ENCODE data around the gene MT3. TPM values are rescaled to one million over a fixed set of nuclear protein-coding genes. Genes with fewer than 3 reads are reported as not detected.

The MT3 gene
- total RNA-seq, 5 donors from 2014 or later (not counting 1 experiment from before 2014, with no cell fraction given), result 0.66 to 1.9 (median 0.84) TPM; not detected in 1

GRCh38 chr16:56588781-56589140 lies 567 bp upstream of the MT3 start:
- Mint-ChIP-seq H3K4me1 (peaks cover 10 to 14% (median 12%) of the 10 kb centered on the region in 3 donors), H3K36me3 (no peaks in the 10 kb centered on the region), H3K27me3 (peaks cover 14 to 45% of the 10 kb centered on the region in 2 donors), H3K27ac (no peak overlapping the region), H3K4me3 (peak overlapping the region; percentile 71 to 88 (median 76)), H3K9me3 (peaks cover 0 to 2% (median 0%) of the 10 kb centered on the region in 3 donors)
- Histone ChIP-seq H3K36me3 (ENCODE audit: control insufficient read depth in 2 of 2, extremely low read depth in 1 of 2, insufficient read depth in 1 of 2, low read length in 1 of 2) (no peaks in the 10 kb centered on the region), H3K4me1 (ENCODE audit: control insufficient read depth in 1 of 2, extremely low read depth in 1 of 2, insufficient read depth in 2 of 2, low read length in 2 of 2) (peaks cover 0 to 14% of the 10 kb centered on the region in 2 experiments), H3K27me3 (replicated peaks in 1 of 2; ENCODE audit: control insufficient read depth in 2 of 2, extremely low read depth in 1 of 2, insufficient read depth in 2 of 2, low read length in 1 of 2) (peaks cover 2 to 33% of the 10 kb centered on the region in 2 experiments), H3K4me3 (ENCODE audit: control insufficient read depth in 1 of 2, extremely low read depth in 1 of 2, low read length in 1 of 2) (peak overlapping the region in 1 of 2 donors; percentile 77), H3K27ac (ENCODE audit: low read length) (no peak overlapping the region), H3K9me3 (no peaks in the 10 kb centered on the region)
- POLR2A ChIA-PET, result no interaction called here
- peak in 1 of 4 experiments; percentile 7 for ATAC-seq (replicated peaks in 1 of 4)
- 47% methylated on average over 8 of the region's 9 CpGs for WGBS (ENCODE audit: insufficient coverage)
- CTCF ChIA-PET, result no interaction called here
- DNase-seq, result no peak

GRCh38 chr16:56591377-56592060 lies 2.2 kb downstream of the MT3 start:
- Histone ChIP-seq H3K4me3 (ENCODE audit: control insufficient read depth in 1 of 2, extremely low read depth in 1 of 2, low read length in 1 of 2) (no peak overlapping the region), H3K27ac (ENCODE audit: low read length) (no peak overlapping the region), H3K27me3 (replicated peaks in 1 of 2; ENCODE audit: control insufficient read depth in 2 of 2, extremely low read depth in 1 of 2, insufficient read depth in 2 of 2, low read length in 1 of 2) (peaks cover 0 to 31% of the 10 kb centered on the region in 2 experiments), H3K9me3 (no peaks in the 10 kb centered on the region), H3K4me1 (ENCODE audit: control insufficient read depth in 1 of 2, extremely low read depth in 1 of 2, insufficient read depth in 2 of 2, low read length in 2 of 2) (peaks cover 0 to 14% of the 10 kb centered on the region in 2 experiments), H3K36me3 (ENCODE audit: control insufficient read depth in 2 of 2, extremely low read depth in 1 of 2, insufficient read depth in 1 of 2, low read length in 1 of 2) (no peaks in the 10 kb centered on the region)
- ATAC-seq (replicated peaks in 1 of 4) (no peak), DNase-seq (no peak)
- Mint-ChIP-seq H3K27ac (no peak overlapping the region), H3K36me3 (no peaks in the 10 kb centered on the region), H3K4me3 (no peak overlapping the region), H3K27me3 (peaks cover 14 to 41% of the 10 kb centered on the region in 2 donors), H3K4me1 (peaks cover 10 to 14% (median 12%) of the 10 kb centered on the region in 3 donors), H3K9me3 (peaks cover 0 to 7% (median 0%) of the 10 kb centered on the region in 3 donors)
- CTCF ChIA-PET, result interaction anchor here (0.5 to 1.3 kb wide), 3 partner anchors 9 to 110 kb away, joined by 3 to 4 read pairs (median 4); no protein-coding TSS in a partner anchor
- POLR2A ChIA-PET, result no interaction called here
- 100% methylated on average over 2 of the region's 4 CpGs for WGBS (ENCODE audit: insufficient coverage)

DNA sequence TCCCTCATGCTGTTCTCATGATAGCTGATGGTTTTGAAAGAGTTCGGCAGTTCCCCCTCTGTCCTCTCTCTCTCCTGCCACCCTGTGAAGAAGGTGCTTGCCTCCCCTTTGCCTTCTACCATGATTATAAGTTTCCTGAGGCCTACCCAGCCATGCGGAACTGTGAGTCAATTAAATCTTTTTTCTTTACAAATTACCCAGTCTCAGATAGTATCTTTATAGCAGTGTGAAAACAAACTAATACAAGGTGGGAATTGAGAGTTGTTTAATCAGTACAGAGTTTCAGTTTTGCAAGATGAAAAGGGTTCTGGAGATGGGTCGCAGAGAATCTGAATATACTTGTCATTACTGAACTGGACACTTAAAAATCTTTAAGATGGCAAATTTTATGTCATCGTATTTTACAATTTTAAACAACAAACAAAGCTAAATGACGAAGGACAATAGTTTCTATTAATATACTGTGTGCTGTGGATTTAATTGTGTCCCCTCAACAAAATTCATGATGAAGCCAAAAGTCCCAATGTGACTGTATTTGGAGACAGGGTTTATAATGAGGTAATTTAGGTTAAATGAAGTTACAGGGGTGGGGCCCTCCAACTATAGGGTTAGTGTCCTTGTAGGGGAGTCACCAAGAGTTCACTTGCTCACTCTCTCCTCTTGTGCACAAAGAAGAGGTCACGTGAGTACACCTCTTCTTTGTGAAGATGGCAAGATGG lies 4.4 kb downstream of the MT3 start:
- Mint-ChIP-seq H3K27me3 (peaks cover 12 to 28% of the 10 kb centered on the region in 2 donors), H3K4me3 (no peak overlapping the region)
- CTCF ChIA-PET, result interaction anchor here in 1 of 2 donors (0.5 kb wide), 1 partner anchor 113 kb away, joined by 4 read pairs; no protein-coding TSS in a partner anchor

DNA sequence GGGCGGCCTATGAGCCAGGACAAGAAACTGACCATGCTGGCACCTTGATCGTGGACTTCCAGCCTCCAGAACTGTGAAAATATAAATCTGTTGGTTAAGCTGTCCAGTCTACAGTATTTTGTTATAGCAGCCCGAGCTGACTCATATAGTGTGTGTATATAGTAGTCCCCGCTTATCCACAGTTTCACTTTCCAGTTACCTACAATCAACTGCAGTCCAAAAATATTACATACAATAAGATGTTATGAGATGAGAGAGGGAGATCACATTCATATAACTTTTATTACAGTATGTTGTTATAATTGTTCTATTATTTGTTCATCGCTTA lies 4.9 kb downstream of the MT3 start:
- DNase-seq, result no peak
- no peaks in the 10 kb centered on the region for H3K9me3 ChIP-seq
- H3K27me3 ChIP-seq (replicated peaks in 1 of 2; ENCODE audit: control insufficient read depth in 2 of 2, extremely low read depth in 1 of 2, insufficient read depth in 2 of 2, low read length in 1 of 2), result peaks cover 0 to 18% of the 10 kb centered on the region in 2 experiments
- Mint-ChIP-seq H3K27me3 (peaks cover 10 to 25% of the 10 kb centered on the region in 2 donors), H3K27ac (no peak overlapping the region), H3K4me1 (peaks cover 10% of the 10 kb centered on the region in 3 donors), H3K36me3 (no peaks in the 10 kb centered on the region), H3K4me3 (no peak overlapping the region), H3K9me3 (peaks cover 0 to 7% (median 0%) of the 10 kb centered on the region in 3 donors)
- CTCF ChIA-PET, result no interaction called here
- H3K36me3 ChIP-seq (ENCODE audit: control insufficient read depth in 2 of 2, extremely low read depth in 1 of 2, insufficient read depth in 1 of 2, low read length in 1 of 2), result no peaks in the 10 kb centered on the region
- no peak for ATAC-seq (replicated peaks in 1 of 4)
- H3K27ac ChIP-seq (ENCODE audit: low read length), result no peak overlapping the region
- peaks cover 0 to 9% of the 10 kb centered on the region in 2 experiments for H3K4me1 ChIP-seq (ENCODE audit: control insufficient read depth in 1 of 2, extremely low read depth in 1 of 2, insufficient read depth in 2 of 2, low read length in 2 of 2)
- no CpG with 5 or more reads among the region's 5 CpGs for WGBS (ENCODE audit: insufficient coverage)
- POLR2A ChIA-PET, result no interaction called here
- no peak overlapping the region for H3K4me3 ChIP-seq (ENCODE audit: control insufficient read depth in 1 of 2, extremely low read depth in 1 of 2, low read length in 1 of 2)

More for the DNA sequence above, 4.4 kb downstream of the MT3 start:
- Histone ChIP-seq H3K27me3 (replicated peaks in 1 of 2; ENCODE audit: control insufficient read depth in 2 of 2, extremely low read depth in 1 of 2, insufficient read depth in 2 of 2, low read length in 1 of 2) (peaks cover 0 to 22% of the 10 kb centered on the region in 2 experiments), H3K4me1 (ENCODE audit: control insufficient read depth in 1 of 2, extremely low read depth in 1 of 2, insufficient read depth in 2 of 2, low read length in 2 of 2) (peaks cover 0 to 13% of the 10 kb centered on the region in 2 experiments), H3K36me3 (ENCODE audit: control insufficient read depth in 2 of 2, extremely low read depth in 1 of 2, insufficient read depth in 1 of 2, low read length in 1 of 2) (no peaks in the 10 kb centered on the region), H3K27ac (ENCODE audit: low read length) (no peak overlapping the region), H3K9me3 (no peaks in the 10 kb centered on the region), H3K4me3 (ENCODE audit: control insufficient read depth in 1 of 2, extremely low read depth in 1 of 2, low read length in 1 of 2) (no peak overlapping the region)
- H3K9me3 Mint-ChIP-seq, result peaks cover 0 to 7% (median 0%) of the 10 kb centered on the region in 3 donors
- DNase-seq (no peak), ATAC-seq (replicated peaks in 1 of 4) (no peak)
- no peaks in the 10 kb centered on the region for H3K36me3 Mint-ChIP-seq
- no peak overlapping the region for H3K27ac Mint-ChIP-seq
- H3K4me1 Mint-ChIP-seq, result peaks cover 10 to 13% (median 12%) of the 10 kb centered on the region in 3 donors
- POLR2A ChIA-PET, result no interaction called here
- WGBS (ENCODE audit: insufficient coverage), result 100% methylated on average over 1 of the region's 6 CpGs

DNA sequence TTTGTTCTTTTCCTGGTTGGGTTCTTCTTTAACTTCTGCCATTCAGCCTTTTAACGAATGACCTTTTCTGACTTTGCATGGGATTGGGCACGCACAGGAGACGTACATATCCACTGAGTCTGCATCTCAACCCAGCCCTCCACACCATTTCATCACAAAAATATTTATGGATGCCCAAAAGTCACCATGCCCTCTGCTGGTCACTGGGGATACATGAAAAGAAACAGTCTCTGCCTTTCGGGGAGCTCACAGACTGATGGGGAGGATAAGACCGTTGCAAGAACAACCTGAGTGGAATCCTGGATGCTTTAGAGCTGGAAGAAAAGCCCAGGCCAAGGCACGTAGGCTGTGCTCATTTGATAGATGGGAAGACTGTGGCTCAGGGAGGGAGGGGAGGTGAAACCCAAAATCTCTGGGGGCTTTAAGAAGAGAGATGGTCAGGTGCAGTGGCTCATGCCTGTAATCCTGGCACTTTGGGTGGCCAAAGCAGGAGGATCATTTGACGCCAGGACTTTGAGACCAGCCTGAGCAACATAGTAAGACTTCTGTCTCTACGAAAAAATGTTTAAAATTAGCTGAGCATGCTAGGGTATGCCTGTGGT lies 11.2 kb downstream of the MT3 start:
- peaks cover 0 to 3% of the 10 kb centered on the region in 2 experiments for H3K4me1 ChIP-seq (ENCODE audit: control insufficient read depth in 1 of 2, extremely low read depth in 1 of 2, insufficient read depth in 2 of 2, low read length in 2 of 2)
- H3K36me3 Mint-ChIP-seq, result no peaks in the 10 kb centered on the region
- CTCF ChIA-PET, result interaction anchor here (0.5 to 2.0 kb wide), 8 partner anchors 9 to 1679 kb away, joined by 3 to 11 read pairs (median 4); no protein-coding TSS in a partner anchor
- H3K27me3 Mint-ChIP-seq, result peaks cover 4 to 11% of the 10 kb centered on the region in 2 donors
- no peak overlapping the region for H3K27ac ChIP-seq (ENCODE audit: low read length)
- peaks cover 0 to 16% of the 10 kb centered on the region in 2 experiments for H3K27me3 ChIP-seq (replicated peaks in 1 of 2; ENCODE audit: control insufficient read depth in 2 of 2, extremely low read depth in 1 of 2, insufficient read depth in 2 of 2, low read length in 1 of 2)
- no peak overlapping the region for H3K27ac Mint-ChIP-seq
- WGBS (ENCODE audit: insufficient coverage), result 46% methylated on average over 7 of the region's 8 CpGs
- ATAC-seq (replicated peaks in 1 of 4) (peak in 2 of 4 experiments; percentile 50 to 59), DNase-seq (peak in 9 of 35 experiments; percentile 8 to 65 (median 23))
- H3K9me3 ChIP-seq, result no peaks in the 10 kb centered on the region
- H3K4me3 Mint-ChIP-seq, result no peak overlapping the region
- peaks cover 0 to 2% (median 2%) of the 10 kb centered on the region in 3 donors for H3K4me1 Mint-ChIP-seq
- H3K4me3 ChIP-seq (ENCODE audit: control insufficient read depth in 1 of 2, extremely low read depth in 1 of 2, low read length in 1 of 2), result no peak overlapping the region
- POLR2A ChIA-PET, result no interaction called here
- no peaks in the 10 kb centered on the region for H3K9me3 Mint-ChIP-seq
- H3K36me3 ChIP-seq (ENCODE audit: control insufficient read depth in 2 of 2, extremely low read depth in 1 of 2, insufficient read depth in 1 of 2, low read length in 1 of 2), result no peaks in the 10 kb centered on the region

GRCh38 chr16:56601325-56601724 lies 12.0 kb downstream of the MT3 start:
- Histone ChIP-seq H3K4me3 (ENCODE audit: control insufficient read depth in 1 of 2, extremely low read depth in 1 of 2, low read length in 1 of 2) (no peak overlapping the region), H3K9me3 (no peaks in the 10 kb centered on the region), H3K27me3 (replicated peaks in 1 of 2; ENCODE audit: control insufficient read depth in 2 of 2, extremely low read depth in 1 of 2, insufficient read depth in 2 of 2, low read length in 1 of 2) (peaks cover 0 to 16% of the 10 kb centered on the region in 2 experiments), H3K36me3 (ENCODE audit: control insufficient read depth in 2 of 2, extremely low read depth in 1 of 2, insufficient read depth in 1 of 2, low read length in 1 of 2) (no peaks in the 10 kb centered on the region), H3K27ac (ENCODE audit: low read length) (no peak overlapping the region), H3K4me1 (ENCODE audit: control insufficient read depth in 1 of 2, extremely low read depth in 1 of 2, insufficient read depth in 2 of 2, low read length in 2 of 2) (peaks cover 0 to 3% of the 10 kb centered on the region in 2 experiments)
- H3K4me3 Mint-ChIP-seq, result no peak overlapping the region
- WGBS (ENCODE audit: insufficient coverage), result 61% methylated on average over 4 of the region's 9 CpGs
- DNase-seq, result no peak
- peaks cover 2 to 5% (median 4%) of the 10 kb centered on the region in 3 donors for H3K4me1 Mint-ChIP-seq
- CTCF ChIA-PET, result interaction anchor here (0.7 to 2.0 kb wide), 4 partner anchors 9 to 238 kb away, joined by 4 to 11 read pairs (median 6); no protein-coding TSS in a partner anchor
- POLR2A ChIA-PET, result no interaction called here
- no peak overlapping the region for H3K27ac Mint-ChIP-seq
- no peaks in the 10 kb centered on the region for H3K9me3 Mint-ChIP-seq
- peaks cover 4 to 11% of the 10 kb centered on the region in 2 donors for H3K27me3 Mint-ChIP-seq
- H3K36me3 Mint-ChIP-seq, result no peaks in the 10 kb centered on the region
- ATAC-seq (replicated peaks in 1 of 4), result no peak
